Suprapubic skin (tissue), 4 donors: Measurements from ENCODE around the gene PLEKHS1.

Experiments used
- CTCF ChIP-seq, 2 donors: fragments of 200-600 bp in 1 of 2; fragments of 450-650 bp in 1 of 2; sonication (generic) in 1 of 2; IDR thresholded peaks; one replicate each; pipeline ENCODE4 v1.5.1; 2016 to 2019; ENCODE audit warnings: antibody characterized with exemption in 2 of 2, mild to moderate bottlenecking in 1 of 2, moderate library complexity in 1 of 2
- EP300 ChIP-seq: sonication (generic); formaldehyde crosslinking; IDR thresholded peaks from one replicate; pipeline ENCODE4 v1.6.1; 2017; ENCODE audit warnings: antibody characterized with exemption
- POLR2AphosphoS5 ChIP-seq, 3 donors: sonication (generic); formaldehyde crosslinking; IDR thresholded peaks; one replicate each; pipeline ENCODE4 v1.6.1; 2017; ENCODE audit warnings: antibody characterized with exemption in 3 of 3

DNA sequence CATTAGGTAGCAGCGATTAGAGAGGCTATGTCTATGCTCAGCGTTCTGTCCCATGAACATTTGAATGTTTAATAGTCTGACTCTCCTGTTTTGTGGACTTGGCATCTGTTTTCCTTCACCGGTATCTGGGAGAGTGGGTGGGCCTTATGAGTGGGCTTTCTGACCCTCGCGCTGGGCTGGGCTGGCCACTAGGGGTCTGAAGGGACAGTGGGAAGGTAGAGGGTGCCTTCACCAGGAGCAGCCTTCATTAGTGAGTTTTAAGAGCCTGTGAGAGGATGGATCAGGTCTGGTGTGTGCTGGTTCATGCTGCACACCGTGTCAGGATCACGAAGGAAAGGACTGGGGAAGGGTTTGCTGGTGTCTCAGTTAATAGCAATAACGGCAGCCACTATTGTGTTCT lies 69.0 kb downstream of the PLEKHS1 start:
- no peak for TF ChIP-seq CTCF (IDR thresholded peaks at IDR 0.05)
- no peak for TF ChIP-seq EP300
- TF ChIP-seq POLR2AphosphoS5 (IDR thresholded peaks at IDR 0.05), result no peak
